HCT116 (cell line): ENCODE measurements around the gene GPR15.

Experiments
- FOSL1 ChIP-seq: IDR thresholded peaks from 2 replicates; pipeline ENCODE4 v1.6.1; 2012; ENCODE audit warnings: low read depth
- POLR2A ChIP-seq: IDR thresholded peaks from 2 replicates; pipeline ENCODE4 v1.7.0; 2011; ENCODE audit warnings: borderline replicate concordance; ENCODE audit not compliant: insufficient read depth, insufficient read length; ENCODE audit errors: extremely low read depth
- TF ChIP-seq, protein P1 (sequence below): IDR thresholded peaks from 2 replicates; pipeline ENCODE4 v1.6.1; 2012; ENCODE audit warnings: low read depth
- TF ChIP-seq, protein P2 (sequence below), 3 experiments: fragments of 200-600 bp in 1 of 3; sonication (generic) in 1 of 3; IDR thresholded peaks in 2 of 3; conservative IDR thresholded peaks in 1 of 3; 2 replicates each; pipeline ENCODE4 v1.5.1; 2012 to 2017; ENCODE audit warnings: low read depth in 2 of 3, low read length in 2 of 3, antibody characterized with exemption in 1 of 3, borderline replicate concordance in 1 of 3, control low read depth in 1 of 3, mild to moderate bottlenecking in 1 of 3, mixed read lengths in 1 of 3, mixed run types in 1 of 3, moderate library complexity in 1 of 3; ENCODE audit not compliant: insufficient read depth in 1 of 3

DNA sequence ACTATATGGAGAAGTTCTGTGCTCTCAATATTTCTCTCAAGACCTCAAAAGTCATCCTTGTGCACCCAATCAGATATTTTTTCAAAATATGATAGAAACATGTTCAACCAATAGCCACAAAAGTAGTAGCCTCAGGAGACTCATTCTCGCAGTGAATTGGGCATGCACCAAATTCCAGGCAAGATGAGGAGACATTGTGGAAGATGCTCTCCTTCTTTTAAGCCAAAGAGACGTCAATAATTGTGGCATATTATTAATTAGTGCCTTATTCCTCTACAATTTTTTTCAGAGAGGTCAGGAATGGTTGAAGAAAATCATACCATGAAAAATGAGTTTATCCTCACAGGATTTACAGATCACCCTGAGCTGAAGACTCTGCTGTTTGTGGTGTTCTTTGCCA, 34.4 kb upstream of the GPR15 start, which contains the start of gene OR5K2:
- TF ChIP-seq, protein P1, sequence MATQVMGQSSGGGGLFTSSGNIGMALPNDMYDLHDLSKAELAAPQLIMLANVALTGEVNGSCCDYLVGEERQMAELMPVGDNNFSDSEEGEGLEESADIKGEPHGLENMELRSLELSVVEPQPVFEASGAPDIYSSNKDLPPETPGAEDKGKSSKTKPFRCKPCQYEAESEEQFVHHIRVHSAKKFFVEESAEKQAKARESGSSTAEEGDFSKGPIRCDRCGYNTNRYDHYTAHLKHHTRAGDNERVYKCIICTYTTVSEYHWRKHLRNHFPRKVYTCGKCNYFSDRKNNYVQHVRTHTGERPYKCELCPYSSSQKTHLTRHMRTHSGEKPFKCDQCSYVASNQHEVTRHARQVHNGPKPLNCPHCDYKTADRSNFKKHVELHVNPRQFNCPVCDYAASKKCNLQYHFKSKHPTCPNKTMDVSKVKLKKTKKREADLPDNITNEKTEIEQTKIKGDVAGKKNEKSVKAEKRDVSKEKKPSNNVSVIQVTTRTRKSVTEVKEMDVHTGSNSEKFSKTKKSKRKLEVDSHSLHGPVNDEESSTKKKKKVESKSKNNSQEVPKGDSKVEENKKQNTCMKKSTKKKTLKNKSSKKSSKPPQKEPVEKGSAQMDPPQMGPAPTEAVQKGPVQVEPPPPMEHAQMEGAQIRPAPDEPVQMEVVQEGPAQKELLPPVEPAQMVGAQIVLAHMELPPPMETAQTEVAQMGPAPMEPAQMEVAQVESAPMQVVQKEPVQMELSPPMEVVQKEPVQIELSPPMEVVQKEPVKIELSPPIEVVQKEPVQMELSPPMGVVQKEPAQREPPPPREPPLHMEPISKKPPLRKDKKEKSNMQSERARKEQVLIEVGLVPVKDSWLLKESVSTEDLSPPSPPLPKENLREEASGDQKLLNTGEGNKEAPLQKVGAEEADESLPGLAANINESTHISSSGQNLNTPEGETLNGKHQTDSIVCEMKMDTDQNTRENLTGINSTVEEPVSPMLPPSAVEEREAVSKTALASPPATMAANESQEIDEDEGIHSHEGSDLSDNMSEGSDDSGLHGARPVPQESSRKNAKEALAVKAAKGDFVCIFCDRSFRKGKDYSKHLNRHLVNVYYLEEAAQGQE: no peak
- TF ChIP-seq, protein P2, sequence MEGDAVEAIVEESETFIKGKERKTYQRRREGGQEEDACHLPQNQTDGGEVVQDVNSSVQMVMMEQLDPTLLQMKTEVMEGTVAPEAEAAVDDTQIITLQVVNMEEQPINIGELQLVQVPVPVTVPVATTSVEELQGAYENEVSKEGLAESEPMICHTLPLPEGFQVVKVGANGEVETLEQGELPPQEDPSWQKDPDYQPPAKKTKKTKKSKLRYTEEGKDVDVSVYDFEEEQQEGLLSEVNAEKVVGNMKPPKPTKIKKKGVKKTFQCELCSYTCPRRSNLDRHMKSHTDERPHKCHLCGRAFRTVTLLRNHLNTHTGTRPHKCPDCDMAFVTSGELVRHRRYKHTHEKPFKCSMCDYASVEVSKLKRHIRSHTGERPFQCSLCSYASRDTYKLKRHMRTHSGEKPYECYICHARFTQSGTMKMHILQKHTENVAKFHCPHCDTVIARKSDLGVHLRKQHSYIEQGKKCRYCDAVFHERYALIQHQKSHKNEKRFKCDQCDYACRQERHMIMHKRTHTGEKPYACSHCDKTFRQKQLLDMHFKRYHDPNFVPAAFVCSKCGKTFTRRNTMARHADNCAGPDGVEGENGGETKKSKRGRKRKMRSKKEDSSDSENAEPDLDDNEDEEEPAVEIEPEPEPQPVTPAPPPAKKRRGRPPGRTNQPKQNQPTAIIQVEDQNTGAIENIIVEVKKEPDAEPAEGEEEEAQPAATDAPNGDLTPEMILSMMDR (IDR thresholded peaks at IDR 0.05 in 2 of 3, conservative IDR thresholded peaks at IDR 0.05 in 1 of 3; ENCODE audit: borderline replicate concordance in 1 of 3, insufficient read depth in 1 of 3, low read depth in 2 of 3, low read length in 2 of 3): no peak
- TF ChIP-seq FOSL1: no peak
- TF ChIP-seq POLR2A: no peak
